IPS DF 6.9 (cell line): Measurements from ENCODE around the gene KIF26B.

Source experiments
- DNase-seq: peaks from one replicate; pipeline ENCODE4 v3.0.0-alpha.2; 2013; ENCODE audit warnings: low read depth, low spot score
- H3K27ac ChIP-seq: one replicate; pipeline ENCODE4 v1.5.1; 2013; ENCODE audit warnings: low read length, control low read depth
- H3K27me3 ChIP-seq: 2 replicates; pipeline ENCODE4 v1.6.1; 2013; ENCODE audit warnings: mild to moderate bottlenecking, low read length; ENCODE audit not compliant: control insufficient read depth, insufficient read depth
- H3K36me3 ChIP-seq: 2 replicates; pipeline ENCODE4 v1.6.1; 2013; ENCODE audit warnings: low read length; ENCODE audit not compliant: control insufficient read depth, insufficient read depth
- H3K4me1 ChIP-seq: 2 replicates; pipeline ENCODE4 v1.6.1; 2013; ENCODE audit warnings: low read length; ENCODE audit not compliant: control insufficient read depth, insufficient read depth
- H3K4me3 ChIP-seq: 2 replicates; pipeline ENCODE4 v1.5.1; 2013; ENCODE audit warnings: mild to moderate bottlenecking, low read length
- H3K9me3 ChIP-seq: 2 replicates; pipeline ENCODE4 v1.6.1; 2013; ENCODE audit warnings: low read length, inconsistent platforms; ENCODE audit not compliant: control insufficient read depth, insufficient read depth
- WGBS: extraction: QIAGEN DNeasy Blood & Tissue Kit; methylation state at CpG from one replicate; pipeline ENCODE4 v1.1.7; 2013; ENCODE audit warnings: mixed read lengths, missing lambda C conversion rate; ENCODE audit not compliant: insufficient read length, insufficient coverage; 5-methylcytosine and 5-hydroxymethylcytosine counted together

The KIF26B gene

GRCh38 chr1:245235156-245235555 lies 80.4 kb downstream of the KIF26B start:
- no peaks in the 10 kb centered on the region for H3K9me3 ChIP-seq
- WGBS, result no CpG with 5 or more reads among the region's 6 CpGs
- H3K4me3 ChIP-seq, result no peak overlapping the region
- no peaks in the 10 kb centered on the region for H3K36me3 ChIP-seq
- DNase-seq, result no peak
- H3K27me3 ChIP-seq, result no peaks in the 10 kb centered on the region
- no peak overlapping the region for H3K27ac ChIP-seq
- 0 out of 2 replicates have a peak, but pooled peaks cover 2% of the 10 kb centered on the region for H3K4me1 ChIP-seq

GRCh38 chr1:245240648-245241165 lies 85.9 kb downstream of the KIF26B start:
- no peaks in the 10 kb centered on the region for H3K27me3 ChIP-seq
- DNase-seq, result no peak
- H3K36me3 ChIP-seq, result no peaks in the 10 kb centered on the region
- WGBS, result no CpG with 5 or more reads among the region's 6 CpGs
- no peak overlapping the region for H3K27ac ChIP-seq
- H3K4me3 ChIP-seq, result no peak overlapping the region
- H3K4me1 ChIP-seq, result no peaks in the 10 kb centered on the region
- no peaks in the 10 kb centered on the region for H3K9me3 ChIP-seq

GRCh38 chr1:245241526-245242130 lies 86.8 kb downstream of the KIF26B start:
- no CpG with 5 or more reads among the region's 14 CpGs for WGBS
- H3K4me3 ChIP-seq, result no peak overlapping the region
- H3K9me3 ChIP-seq, result no peaks in the 10 kb centered on the region
- no peaks in the 10 kb centered on the region for H3K4me1 ChIP-seq
- no peak overlapping the region for H3K27ac ChIP-seq
- no peaks in the 10 kb centered on the region for H3K36me3 ChIP-seq
- no peaks in the 10 kb centered on the region for H3K27me3 ChIP-seq
- no peak for DNase-seq

- no peak overlapping the region for H3K4me3 ChIP-seq
- no peaks in the 10 kb centered on the region for H3K36me3 ChIP-seq
- H3K27ac ChIP-seq, result no peak overlapping the region
- no peaks in the 10 kb centered on the region for H3K4me1 ChIP-seq
- no peaks in the 10 kb centered on the region for H3K27me3 ChIP-seq
- WGBS, result no CpG with 5 or more reads among the region's 1 CpG
- no peaks in the 10 kb centered on the region for H3K9me3 ChIP-seq
- DNase-seq, result no peak
Measured at GRCh38 chr1:245242989-245243388, 88.2 kb downstream of the KIF26B start.

GRCh38 chr1:245245021-245245667 lies 90.4 kb downstream of the KIF26B start:
- no peak for DNase-seq
- H3K36me3 ChIP-seq, result no peaks in the 10 kb centered on the region
- no peaks in the 10 kb centered on the region for H3K4me1 ChIP-seq
- no CpG with 5 or more reads among the region's 11 CpGs for WGBS
- no peak overlapping the region for H3K27ac ChIP-seq
- H3K4me3 ChIP-seq, result no peak overlapping the region
- H3K9me3 ChIP-seq, result no peaks in the 10 kb centered on the region
- no peaks in the 10 kb centered on the region for H3K27me3 ChIP-seq

GRCh38 chr1:245246433-245246832 lies 91.6 kb downstream of the KIF26B start:
- H3K4me3 ChIP-seq, result no peak overlapping the region
- no CpG with 5 or more reads among the region's 4 CpGs for WGBS
- DNase-seq, result no peak
- H3K9me3 ChIP-seq, result no peaks in the 10 kb centered on the region
- no peaks in the 10 kb centered on the region for H3K27me3 ChIP-seq
- H3K4me1 ChIP-seq, result no peaks in the 10 kb centered on the region
- no peak overlapping the region for H3K27ac ChIP-seq
- H3K36me3 ChIP-seq, result no peaks in the 10 kb centered on the region

GRCh38 chr1:245247356-245247755 lies 92.6 kb downstream of the KIF26B start:
- Histone ChIP-seq H3K4me3 (no peak overlapping the region), H3K36me3 (no peaks in the 10 kb centered on the region), H3K27ac (no peak overlapping the region), H3K4me1 (no peaks in the 10 kb centered on the region), H3K27me3 (no peaks in the 10 kb centered on the region), H3K9me3 (no peaks in the 10 kb centered on the region)
- no peak for DNase-seq
- WGBS, result 100% methylated on average over 2 of the region's 12 CpGs

- no CpG with 5 or more reads among the region's 7 CpGs for WGBS
- no peaks in the 10 kb centered on the region for H3K27me3 ChIP-seq
Measured at GRCh38 chr1:245247801-245248200, 93.0 kb downstream of the KIF26B start.

GRCh38 chr1:245248231-245248731 lies 93.5 kb downstream of the KIF26B start:
- H3K36me3 ChIP-seq, result no peaks in the 10 kb centered on the region
- H3K27ac ChIP-seq, result no peak overlapping the region
- WGBS, result no CpG with 5 or more reads among the region's 18 CpGs
- H3K4me3 ChIP-seq, result no peak overlapping the region
- H3K9me3 ChIP-seq, result no peaks in the 10 kb centered on the region
- no peaks in the 10 kb centered on the region for H3K4me1 ChIP-seq
- no peak for DNase-seq
- no peaks in the 10 kb centered on the region for H3K27me3 ChIP-seq

More at GRCh38 chr1:245247801-245248200, 93.0 kb downstream of the KIF26B start:
- Histone ChIP-seq H3K36me3 (no peaks in the 10 kb centered on the region), H3K4me3 (no peak overlapping the region), H3K9me3 (no peaks in the 10 kb centered on the region), H3K27ac (no peak overlapping the region), H3K4me1 (no peaks in the 10 kb centered on the region)
- DNase-seq, result no peak

- no CpG with 5 or more reads among the region's 3 CpGs for WGBS
- peaks cover 11% of the 10 kb centered on the region for H3K4me1 ChIP-seq
- H3K27me3 ChIP-seq, result no peaks in the 10 kb centered on the region; the same call in 1 of the 2 replicates
- no peak for DNase-seq
- H3K4me3 ChIP-seq, result no peak overlapping the region
- no peak overlapping the region for H3K27ac ChIP-seq
- H3K9me3 ChIP-seq, result no peaks in the 10 kb centered on the region
- peaks cover 2% of the 10 kb centered on the region; the same call in 1 of the 2 replicates for H3K36me3 ChIP-seq
Measured at GRCh38 chr1:245255783-245256182, 101.0 kb downstream of the KIF26B start.
